Endodermal cell (in vitro differentiated cells): ENCODE data around the gene IFITM10. TPM values are rescaled to one million over a fixed set of nuclear protein-coding genes. Genes with fewer than 3 reads are reported as not detected.

Experiments used
- DNase-seq: peaks from one replicate; pipeline ENCODE4 v3.0.0-alpha.2; 2017
- H3K27ac ChIP-seq: 2 replicates; pipeline ENCODE4 v1.5.1; 2013; ENCODE audit warnings: mild to moderate bottlenecking, low read depth, low read length, moderate library complexity
- H3K27me3 ChIP-seq: 2 replicates; pipeline ENCODE4 v1.6.1; 2013; ENCODE audit warnings: mild to moderate bottlenecking, low read length, moderate library complexity; ENCODE audit not compliant: insufficient read depth, control insufficient read depth, poor library complexity, severe bottlenecking
- H3K36me3 ChIP-seq: 2 replicates; pipeline ENCODE4 v1.7.0; 2013; ENCODE audit warnings: mild to moderate bottlenecking, low read length, moderate library complexity; ENCODE audit not compliant: control insufficient read depth, insufficient read depth
- H3K4me1 ChIP-seq: one replicate; pipeline ENCODE4 v1.7.0; 2013; ENCODE audit warnings: low read length; ENCODE audit not compliant: control insufficient read depth, insufficient read depth
- H3K4me3 ChIP-seq: 2 replicates; pipeline ENCODE4 v1.5.1; 2013; ENCODE audit warnings: mild to moderate bottlenecking, low read length, moderate library complexity
- H3K9ac ChIP-seq: 2 replicates; pipeline ENCODE4 v1.6.1; 2013; ENCODE audit warnings: mild to moderate bottlenecking, low read length, moderate library complexity; ENCODE audit not compliant: poor library complexity, severe bottlenecking; ENCODE audit errors: extremely low read depth
- H3K9me3 ChIP-seq: 2 replicates; pipeline ENCODE4 v1.6.1; 2013; ENCODE audit warnings: mild to moderate bottlenecking, low read length, moderate library complexity; ENCODE audit not compliant: control insufficient read depth
- H3K27ac Mint-ChIP-seq: 2 replicates; pipeline ENCODE4 v1.8.0; 2020; ENCODE audit warnings: mixed read lengths
- H3K27me3 Mint-ChIP-seq: 2 replicates; pipeline ENCODE4 v1.8.0; 2021; ENCODE audit warnings: mild to moderate bottlenecking, mixed read lengths; ENCODE audit not compliant: insufficient read depth
- H3K36me3 Mint-ChIP-seq: 2 replicates; pipeline ENCODE4 v1.8.0; 2020; ENCODE audit warnings: low read depth, mixed read lengths
- H3K4me1 Mint-ChIP-seq: 2 replicates; pipeline ENCODE4 v1.8.0; 2020; ENCODE audit warnings: mixed read lengths
- H3K4me3 Mint-ChIP-seq: 2 replicates; pipeline ENCODE4 v1.8.0; 2020; ENCODE audit warnings: mild to moderate bottlenecking, moderate library complexity, mixed read lengths
- H3K9me3 Mint-ChIP-seq: 2 replicates; pipeline ENCODE4 v1.8.0; 2020; ENCODE audit warnings: mild to moderate bottlenecking, mixed read lengths
- WGBS, 2 experiments: methylation state at CpG; one replicate each; pipeline versions ENCODE4 v1.1.5 to v1.1.7; 2013; ENCODE audit warnings: missing lambda C conversion rate in 2 of 2, mixed read lengths in 1 of 2; ENCODE audit not compliant: insufficient coverage in 1 of 2, insufficient read length in 1 of 2; 5-methylcytosine and 5-hydroxymethylcytosine counted together
- total RNA-seq, 2 donors: library from RNA; stranded (reverse); fragmentation: NEBNext Ultra II Directional in 1 of 2; extraction: Animal tissue kit (Norgen Biotek cat#: 25700) in 1 of 2; gene quantifications; 2 replicates in 1 of 2; 3 replicates in 1 of 2; pipeline ENCODE4 v1.2.1, GENCODE V29; 2021
- TF ChIP-seq, protein P1 (sequence below): fragments of 200-600 bp; sonication (generic); conservative IDR thresholded peaks from 2 replicates; pipeline ENCODE4 v1.5.0; 2021; ENCODE audit warnings: antibody characterized with exemption, mild to moderate bottlenecking

The IFITM10 gene
- total RNA-seq, 2 donors from 2014 or later, result 0.75 to 1.0 TPM

DNA sequence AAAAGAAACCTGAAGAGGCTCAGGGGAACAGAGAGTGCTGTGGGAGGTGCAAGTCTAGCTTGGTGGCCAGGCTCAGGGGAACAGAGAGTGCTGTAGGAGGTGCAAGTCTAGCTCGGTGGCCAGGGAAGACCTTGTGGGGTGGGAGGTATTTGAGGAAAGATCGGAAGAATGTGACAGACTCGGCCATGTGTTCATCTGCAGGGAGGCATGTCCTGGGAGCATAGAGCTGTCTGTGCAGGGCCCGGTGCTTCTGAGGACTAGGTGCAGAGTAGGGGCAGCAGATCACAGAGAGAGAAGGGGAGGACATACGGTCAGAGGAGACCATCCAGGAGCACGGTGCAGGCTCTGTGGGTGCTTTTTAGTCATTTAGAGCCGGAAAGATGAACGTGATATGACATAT is 10.8 kb downstream of the IFITM10 start:
- Mint-ChIP-seq H3K27ac (no peak overlapping the region), H3K27me3 (peaks cover 39% of the 10 kb centered on the region), H3K9me3 (peaks cover 5% of the 10 kb centered on the region), H3K36me3 (no peaks in the 10 kb centered on the region), H3K4me1 (no peaks in the 10 kb centered on the region), H3K4me3 (no peak overlapping the region)
- Histone ChIP-seq H3K9me3 (no peaks in the 10 kb centered on the region), H3K9ac (no peak overlapping the region), H3K36me3 (no peaks in the 10 kb centered on the region), H3K27ac (no peak overlapping the region), H3K27me3 (peaks cover 70% of the 10 kb centered on the region), H3K4me3 (no peak overlapping the region), H3K4me1 (no peaks in the 10 kb centered on the region)
- 76 to 85% methylated on average over 7 to 8 of the region's 8 CpGs for WGBS, 2 experiments
- no peak for DNase-seq
- TF ChIP-seq, protein P1, sequence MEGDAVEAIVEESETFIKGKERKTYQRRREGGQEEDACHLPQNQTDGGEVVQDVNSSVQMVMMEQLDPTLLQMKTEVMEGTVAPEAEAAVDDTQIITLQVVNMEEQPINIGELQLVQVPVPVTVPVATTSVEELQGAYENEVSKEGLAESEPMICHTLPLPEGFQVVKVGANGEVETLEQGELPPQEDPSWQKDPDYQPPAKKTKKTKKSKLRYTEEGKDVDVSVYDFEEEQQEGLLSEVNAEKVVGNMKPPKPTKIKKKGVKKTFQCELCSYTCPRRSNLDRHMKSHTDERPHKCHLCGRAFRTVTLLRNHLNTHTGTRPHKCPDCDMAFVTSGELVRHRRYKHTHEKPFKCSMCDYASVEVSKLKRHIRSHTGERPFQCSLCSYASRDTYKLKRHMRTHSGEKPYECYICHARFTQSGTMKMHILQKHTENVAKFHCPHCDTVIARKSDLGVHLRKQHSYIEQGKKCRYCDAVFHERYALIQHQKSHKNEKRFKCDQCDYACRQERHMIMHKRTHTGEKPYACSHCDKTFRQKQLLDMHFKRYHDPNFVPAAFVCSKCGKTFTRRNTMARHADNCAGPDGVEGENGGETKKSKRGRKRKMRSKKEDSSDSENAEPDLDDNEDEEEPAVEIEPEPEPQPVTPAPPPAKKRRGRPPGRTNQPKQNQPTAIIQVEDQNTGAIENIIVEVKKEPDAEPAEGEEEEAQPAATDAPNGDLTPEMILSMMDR, result no peak

DNA sequence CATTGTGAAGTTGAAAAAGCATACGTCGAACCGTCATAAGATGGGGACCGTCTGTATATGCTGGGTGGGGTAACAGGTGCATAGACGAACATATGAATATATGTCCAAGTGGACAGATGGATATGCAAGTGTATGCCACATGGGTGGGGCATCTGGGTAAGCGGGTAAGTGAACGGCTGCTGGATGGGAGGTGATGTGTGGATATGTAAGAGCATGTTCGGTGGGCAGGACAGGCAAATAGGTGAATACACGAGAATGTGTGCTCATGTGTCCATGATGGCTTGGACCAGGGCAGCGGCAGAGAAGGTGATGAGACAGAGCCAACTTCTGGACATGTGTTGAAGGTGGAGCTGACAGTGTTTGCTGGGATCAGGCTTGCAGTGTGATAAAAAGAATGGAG is 12.0 kb downstream of the IFITM10 start:
- Mint-ChIP-seq H3K9me3 (peaks cover 5% of the 10 kb centered on the region), H3K4me1 (no peaks in the 10 kb centered on the region), H3K27ac (no peak overlapping the region), H3K27me3 (peaks cover 46% of the 10 kb centered on the region), H3K36me3 (no peaks in the 10 kb centered on the region), H3K4me3 (no peak overlapping the region)
- peaks cover 64% of the 10 kb centered on the region for H3K27me3 ChIP-seq
- no peaks in the 10 kb centered on the region for H3K9me3 ChIP-seq
- no peaks in the 10 kb centered on the region for H3K4me1 ChIP-seq
- H3K9ac ChIP-seq, result no peak overlapping the region
- whole genome bisulfite sequencing, 2 experiments, result 91 to 92% methylated on average over 5 to 10 of the region's 10 CpGs
- H3K4me3 ChIP-seq, result no peak overlapping the region
- DNase-seq, result no peak
- no peak overlapping the region for H3K27ac ChIP-seq
- H3K36me3 ChIP-seq, result no peaks in the 10 kb centered on the region
- TF ChIP-seq, protein P1, result no peak

DNA sequence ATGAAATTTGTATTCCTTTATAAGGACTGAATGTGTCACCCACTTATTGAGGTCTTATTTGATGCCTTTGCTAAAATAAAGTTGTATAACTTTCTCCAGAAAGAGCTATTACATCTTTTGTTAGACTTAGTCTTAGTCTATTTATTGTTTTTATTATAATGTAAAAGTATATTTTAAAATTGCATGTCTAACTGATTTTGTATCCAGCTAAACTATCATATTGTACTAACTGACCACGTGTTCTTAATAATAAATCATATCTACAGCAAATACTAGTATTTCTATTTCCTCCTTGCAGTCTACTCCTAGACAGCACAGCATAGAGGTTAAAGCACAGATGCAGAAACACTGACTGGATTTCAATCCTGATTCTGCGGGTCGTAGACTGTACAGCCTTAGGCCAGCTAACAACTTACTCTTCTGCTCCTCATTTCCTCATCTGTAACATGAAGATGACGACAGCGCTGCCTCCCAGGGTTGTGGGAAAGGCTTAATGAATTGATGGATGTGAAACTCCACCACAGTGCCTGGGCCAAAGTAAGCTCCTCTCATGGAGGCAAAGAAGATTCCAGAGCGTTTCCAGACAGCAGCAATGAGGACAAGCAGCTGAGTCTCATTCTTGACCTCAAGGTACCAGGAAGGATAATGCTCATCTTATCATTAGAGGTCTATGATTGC is 13.2 kb downstream of the IFITM10 start:
- TF ChIP-seq, protein P1, result no peak
- H3K27ac Mint-ChIP-seq, result no peak overlapping the region
- no peaks in the 10 kb centered on the region for H3K36me3 Mint-ChIP-seq
- Histone ChIP-seq H3K27me3 (peaks cover 61% of the 10 kb centered on the region), H3K36me3 (no peaks in the 10 kb centered on the region), H3K27ac (no peak overlapping the region), H3K4me3 (no peak overlapping the region), H3K4me1 (no peaks in the 10 kb centered on the region), H3K9ac (no peak overlapping the region), H3K9me3 (no peaks in the 10 kb centered on the region)
- 83 to 85% methylated on average over 4 to 6 of the region's 6 CpGs for WGBS, 2 experiments
- peaks cover 56% of the 10 kb centered on the region for H3K27me3 Mint-ChIP-seq
- H3K4me3 Mint-ChIP-seq, result no peak overlapping the region
- peaks cover 5% of the 10 kb centered on the region for H3K9me3 Mint-ChIP-seq
- H3K4me1 Mint-ChIP-seq, result peaks cover 1% of the 10 kb centered on the region
- no peak for DNase-seq
